Neural cell (in vitro differentiated cells): ENCODE measurements around the gene PYGB. TPM values are rescaled to one million over a fixed set of nuclear protein-coding genes. Genes with fewer than 3 reads are reported as not detected.

Source experiments
- H2AFZ ChIP-seq: fragments of 200-600, 300-800 bp; sonication (generic), shearing (Covaris generic); 2 replicates; pipeline ENCODE4 v1.6.0; 2014; ENCODE audit warnings: low read depth, mild to moderate bottlenecking, antibody characterized with exemption, low read length, moderate library complexity
- H3F3A ChIP-seq: fragments of 200-600 bp; shearing (Covaris generic); 2 replicates; pipeline ENCODE4 v1.6.1; 2016; ENCODE audit warnings: mild to moderate bottlenecking, moderate library complexity, mixed read lengths, antibody characterized with exemption, low read length; ENCODE audit not compliant: insufficient read depth, poor library complexity, severe bottlenecking
- H3K27ac ChIP-seq: fragments of 200-600, 300-800 bp; sonication (generic), shearing (Covaris generic); 2 replicates; pipeline ENCODE4 v1.5.1; 2014; ENCODE audit warnings: mild to moderate bottlenecking, low read length, moderate library complexity
- H3K27me3 ChIP-seq: fragments of 300-800, 200-600 bp; sonication (generic), shearing (Covaris generic); 2 replicates; pipeline ENCODE4 v1.6.0; 2014; ENCODE audit warnings: mild to moderate bottlenecking, low read depth, low read length, moderate library complexity; ENCODE audit not compliant: insufficient read depth
- H3K36me3 ChIP-seq: fragments of 300-800, 200-600 bp; sonication (generic), shearing (Covaris generic); 2 replicates; pipeline ENCODE4 v1.5.1; 2014; ENCODE audit warnings: mild to moderate bottlenecking, antibody characterized with exemption, low read length, moderate library complexity; ENCODE audit not compliant: insufficient read depth
- H3K4me2 ChIP-seq: fragments of 300-800, 200-600 bp; sonication (generic), shearing (Covaris generic); 2 replicates; pipeline ENCODE4 v1.6.0; 2014; ENCODE audit warnings: mild to moderate bottlenecking, low read length
- H3K4me3 ChIP-seq: fragments of 300-800, 200-600 bp; sonication (generic), shearing (Covaris generic); 2 replicates; pipeline ENCODE4 v1.5.1; 2014; ENCODE audit warnings: mild to moderate bottlenecking, low read length, moderate library complexity
- H3K79me2 ChIP-seq: fragments of 200-600 bp; shearing (Covaris generic); replicated peaks from 2 replicates; pipeline ENCODE4 v1.6.0; 2014; ENCODE audit warnings: mild to moderate bottlenecking, low read length, moderate library complexity; ENCODE audit not compliant: insufficient read depth
- H3K9ac ChIP-seq: fragments of 300-800, 200-600 bp; sonication (generic), shearing (Covaris generic); 2 replicates; pipeline ENCODE4 v1.6.1; 2016; ENCODE audit warnings: mild to moderate bottlenecking, low read length, mixed read lengths
- H3K9me2 ChIP-seq: fragments of 200-600 bp; shearing (Covaris generic); 2 replicates; pipeline ENCODE4 v1.6.1; 2016; ENCODE audit warnings: mild to moderate bottlenecking, low read length, mixed read lengths; ENCODE audit not compliant: insufficient read depth
- H3K9me3 ChIP-seq: fragments of 200-600, 300-800 bp; sonication (generic), shearing (Covaris generic); 2 replicates; pipeline ENCODE4 v1.6.1; 2016; ENCODE audit warnings: mild to moderate bottlenecking, mixed run types, low read length, moderate library complexity, mixed read lengths
- H4K20me1 ChIP-seq: fragments of 200-600 bp; shearing (Covaris generic); 2 replicates; pipeline ENCODE4 v1.6.1; 2016; ENCODE audit warnings: mild to moderate bottlenecking, mixed run types; ENCODE audit not compliant: insufficient read depth
- EP300 ChIP-seq: fragments of 450-650 bp; conservative IDR thresholded peaks from 2 replicates; pipeline ENCODE4 v1.6.1; 2014; ENCODE audit warnings: antibody characterized with exemption, mild to moderate bottlenecking, moderate library complexity; ENCODE audit not compliant: poor library complexity, severe bottlenecking
- EZH2 ChIP-seq: fragments of 200-600, 300-800 bp; shearing (Covaris generic), sonication (generic); IDR thresholded peaks from 2 replicates; pipeline ENCODE4 v1.6.1; 2014; ENCODE audit warnings: antibody characterized with exemption, low read length, borderline replicate concordance, mild to moderate bottlenecking; ENCODE audit not compliant: insufficient read depth, poor library complexity, severe bottlenecking
- MXI1 ChIP-seq: fragments of 450-650 bp; conservative IDR thresholded peaks from 2 replicates; pipeline ENCODE4 v1.6.1; 2014; ENCODE audit warnings: antibody characterized with exemption, mild to moderate bottlenecking; ENCODE audit not compliant: poor library complexity, severe bottlenecking
- POLR2AphosphoS5 ChIP-seq: IDR thresholded peaks from 2 replicates; pipeline ENCODE4 v1.6.1; 2012
- RAD21 ChIP-seq: fragments of 450-650 bp; conservative IDR thresholded peaks from 2 replicates; pipeline ENCODE4 v1.6.1; 2014; ENCODE audit warnings: antibody characterized with exemption, mild to moderate bottlenecking, moderate library complexity
- SMC3 ChIP-seq: fragments of 450-650 bp; conservative IDR thresholded peaks from 2 replicates; pipeline ENCODE4 v1.6.1; 2014; ENCODE audit warnings: antibody characterized with exemption, mild to moderate bottlenecking, moderate library complexity; ENCODE audit not compliant: poor library complexity
- TAF1 ChIP-seq: IDR thresholded peaks from 2 replicates; pipeline ENCODE4 v1.6.1; 2012; ENCODE audit warnings: low read depth
- polyA plus RNA-seq: library from polyadenylated mRNA; depleted of rRNA; stranded (reverse); fragments of >200 nt; gene quantifications from 2 replicates; pipeline ENCODE4 v1.2.3, GENCODE V29; 2014
- TF ChIP-seq, protein P1 (sequence below): IDR thresholded peaks from 2 replicates; pipeline ENCODE4 v1.6.1; 2012; ENCODE audit warnings: borderline replicate concordance
- TF ChIP-seq, protein P2 (sequence below): fragments of 450-650 bp; IDR thresholded peaks from 2 replicates; pipeline ENCODE4 v1.5.1; 2014; ENCODE audit warnings: antibody characterized with exemption, mild to moderate bottlenecking, moderate library complexity; ENCODE audit not compliant: poor library complexity, severe bottlenecking

The PYGB gene
- polyA plus RNA-seq, 1 donor from 2014 or later = 70.5 TPM

- no peak overlapping the region for H3K27ac ChIP-seq
- no peak overlapping the region for H3K9ac ChIP-seq
Observed at GRCh38 chr20:25321262-25321831, 73.5 kb downstream of the PYGB start.

DNA sequence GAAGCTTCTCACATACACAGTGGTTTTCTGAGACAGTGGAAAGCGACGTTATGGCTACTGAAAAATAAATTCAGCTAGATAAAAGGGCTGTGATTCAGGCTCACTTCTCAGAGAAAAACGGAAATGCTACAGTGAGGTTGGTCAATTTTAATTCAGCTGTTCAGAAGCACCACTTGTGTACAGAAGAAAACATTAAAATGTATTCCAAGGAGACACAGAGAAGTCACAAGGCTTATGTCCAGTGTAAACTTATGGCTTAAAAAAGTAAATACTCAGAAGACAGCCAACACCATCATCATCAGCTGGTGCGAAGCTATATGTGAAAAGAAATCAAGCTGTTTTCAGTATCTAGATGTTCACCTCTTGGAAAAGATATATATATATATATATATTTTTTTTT lies 74.1 kb downstream of the PYGB start:
- TF ChIP-seq POLR2AphosphoS5 (no peak), RAD21 (no peak), EZH2 (no peak), SMC3 (no peak), TAF1 (no peak), EP300 (no peak), MXI1 (no peak)
- TF ChIP-seq, protein P1, sequence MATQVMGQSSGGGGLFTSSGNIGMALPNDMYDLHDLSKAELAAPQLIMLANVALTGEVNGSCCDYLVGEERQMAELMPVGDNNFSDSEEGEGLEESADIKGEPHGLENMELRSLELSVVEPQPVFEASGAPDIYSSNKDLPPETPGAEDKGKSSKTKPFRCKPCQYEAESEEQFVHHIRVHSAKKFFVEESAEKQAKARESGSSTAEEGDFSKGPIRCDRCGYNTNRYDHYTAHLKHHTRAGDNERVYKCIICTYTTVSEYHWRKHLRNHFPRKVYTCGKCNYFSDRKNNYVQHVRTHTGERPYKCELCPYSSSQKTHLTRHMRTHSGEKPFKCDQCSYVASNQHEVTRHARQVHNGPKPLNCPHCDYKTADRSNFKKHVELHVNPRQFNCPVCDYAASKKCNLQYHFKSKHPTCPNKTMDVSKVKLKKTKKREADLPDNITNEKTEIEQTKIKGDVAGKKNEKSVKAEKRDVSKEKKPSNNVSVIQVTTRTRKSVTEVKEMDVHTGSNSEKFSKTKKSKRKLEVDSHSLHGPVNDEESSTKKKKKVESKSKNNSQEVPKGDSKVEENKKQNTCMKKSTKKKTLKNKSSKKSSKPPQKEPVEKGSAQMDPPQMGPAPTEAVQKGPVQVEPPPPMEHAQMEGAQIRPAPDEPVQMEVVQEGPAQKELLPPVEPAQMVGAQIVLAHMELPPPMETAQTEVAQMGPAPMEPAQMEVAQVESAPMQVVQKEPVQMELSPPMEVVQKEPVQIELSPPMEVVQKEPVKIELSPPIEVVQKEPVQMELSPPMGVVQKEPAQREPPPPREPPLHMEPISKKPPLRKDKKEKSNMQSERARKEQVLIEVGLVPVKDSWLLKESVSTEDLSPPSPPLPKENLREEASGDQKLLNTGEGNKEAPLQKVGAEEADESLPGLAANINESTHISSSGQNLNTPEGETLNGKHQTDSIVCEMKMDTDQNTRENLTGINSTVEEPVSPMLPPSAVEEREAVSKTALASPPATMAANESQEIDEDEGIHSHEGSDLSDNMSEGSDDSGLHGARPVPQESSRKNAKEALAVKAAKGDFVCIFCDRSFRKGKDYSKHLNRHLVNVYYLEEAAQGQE = no peak
- TF ChIP-seq, protein P2, sequence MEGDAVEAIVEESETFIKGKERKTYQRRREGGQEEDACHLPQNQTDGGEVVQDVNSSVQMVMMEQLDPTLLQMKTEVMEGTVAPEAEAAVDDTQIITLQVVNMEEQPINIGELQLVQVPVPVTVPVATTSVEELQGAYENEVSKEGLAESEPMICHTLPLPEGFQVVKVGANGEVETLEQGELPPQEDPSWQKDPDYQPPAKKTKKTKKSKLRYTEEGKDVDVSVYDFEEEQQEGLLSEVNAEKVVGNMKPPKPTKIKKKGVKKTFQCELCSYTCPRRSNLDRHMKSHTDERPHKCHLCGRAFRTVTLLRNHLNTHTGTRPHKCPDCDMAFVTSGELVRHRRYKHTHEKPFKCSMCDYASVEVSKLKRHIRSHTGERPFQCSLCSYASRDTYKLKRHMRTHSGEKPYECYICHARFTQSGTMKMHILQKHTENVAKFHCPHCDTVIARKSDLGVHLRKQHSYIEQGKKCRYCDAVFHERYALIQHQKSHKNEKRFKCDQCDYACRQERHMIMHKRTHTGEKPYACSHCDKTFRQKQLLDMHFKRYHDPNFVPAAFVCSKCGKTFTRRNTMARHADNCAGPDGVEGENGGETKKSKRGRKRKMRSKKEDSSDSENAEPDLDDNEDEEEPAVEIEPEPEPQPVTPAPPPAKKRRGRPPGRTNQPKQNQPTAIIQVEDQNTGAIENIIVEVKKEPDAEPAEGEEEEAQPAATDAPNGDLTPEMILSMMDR = no peak
- Histone ChIP-seq H3K27ac (no peak overlapping the region), H3K36me3 (no peaks in the 10 kb centered on the region), H3K79me2 (no peaks in the 10 kb centered on the region), H3F3A (no peaks in the 10 kb centered on the region), H3K9me2 (no peaks in the 10 kb centered on the region), H3K4me3 (no peak overlapping the region), H3K27me3 (no peaks in the 10 kb centered on the region), H3K9me3 (no peaks in the 10 kb centered on the region), H3K9ac (no peak overlapping the region), H2AFZ (no peak overlapping the region), H4K20me1 (no peaks in the 10 kb centered on the region), H3K4me2 (no peak overlapping the region)

More at GRCh38 chr20:25321262-25321831, 73.5 kb downstream of the PYGB start:
- Histone ChIP-seq H3K9me3 (no peaks in the 10 kb centered on the region), H2AFZ (no peak overlapping the region), H3F3A (no peaks in the 10 kb centered on the region), H3K4me2 (no peak overlapping the region), H3K9me2 (no peaks in the 10 kb centered on the region), H3K36me3 (no peaks in the 10 kb centered on the region), H3K27me3 (no peaks in the 10 kb centered on the region), H3K79me2 (no peaks in the 10 kb centered on the region), H3K4me3 (no peak overlapping the region), H4K20me1 (no peaks in the 10 kb centered on the region)
- TF ChIP-seq POLR2AphosphoS5 (no peak), RAD21 (no peak), TAF1 (no peak), SMC3 (no peak), EP300 (no peak), EZH2 (no peak), MXI1 (no peak)
- TF ChIP-seq, protein P2 = no peak
- TF ChIP-seq, protein P1 = no peak
